ENCODE data around the gene PPFIBP1.

The PPFIBP1 gene

DNA sequence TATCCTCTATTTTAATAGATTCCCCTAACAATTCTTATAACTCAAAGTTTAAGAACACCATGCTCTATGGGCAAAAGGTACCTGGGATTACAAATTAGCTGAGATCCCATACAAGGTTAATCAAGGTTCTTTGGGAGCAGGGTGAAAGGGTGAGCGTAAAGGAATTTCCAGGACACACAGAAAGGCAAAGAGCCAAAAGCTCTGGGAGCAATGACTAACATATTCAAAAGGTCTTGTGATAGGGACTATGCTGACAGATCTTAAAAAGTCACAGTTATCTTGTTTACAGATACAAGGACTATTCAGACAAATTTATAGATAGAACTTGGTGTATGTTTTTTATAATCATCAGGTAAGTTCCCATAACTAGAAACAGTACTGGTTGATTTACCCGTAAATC lies 19.5 kb upstream of the PPFIBP1 start:
- Mint-ChIP-seq H3K27ac (no peak overlapping the region), H3K27me3 (peaks cover 62% of the 10 kb centered on the region)
- DNase-seq, result no peak

GRCh38 chr12:27505109-27505508 lies 18.9 kb upstream of the PPFIBP1 start:
- peaks cover 14% of the 10 kb centered on the region for H3K4me1 Mint-ChIP-seq (ENCODE audit: low read depth)
- no peak for DNase-seq
- peaks cover 3% of the 10 kb centered on the region for H3K9me3 Mint-ChIP-seq
- no peak overlapping the region for H3K27ac Mint-ChIP-seq
- H3K27me3 Mint-ChIP-seq, result peaks cover 60% of the 10 kb centered on the region
- H3K36me3 Mint-ChIP-seq (ENCODE audit: low read depth), result no peaks in the 10 kb centered on the region
- H3K4me3 Mint-ChIP-seq, result no peak overlapping the region

More for the DNA sequence above, 19.5 kb upstream of the PPFIBP1 start:
- Mint-ChIP-seq H3K36me3 (ENCODE audit: low read depth) (no peaks in the 10 kb centered on the region), H3K9me3 (peaks cover 3% of the 10 kb centered on the region), H3K4me1 (ENCODE audit: low read depth) (peaks cover 14% of the 10 kb centered on the region), H3K4me3 (no peak overlapping the region)

GRCh38 chr12:27505761-27506160 lies 18.2 kb upstream of the PPFIBP1 start:
- no peak for DNase-seq
- Mint-ChIP-seq H3K9me3 (peaks cover 3% of the 10 kb centered on the region), H3K27ac (no peak overlapping the region), H3K4me3 (no peak overlapping the region), H3K36me3 (ENCODE audit: low read depth) (no peaks in the 10 kb centered on the region), H3K4me1 (ENCODE audit: low read depth) (peaks cover 14% of the 10 kb centered on the region), H3K27me3 (peaks cover 56% of the 10 kb centered on the region)

DNA sequence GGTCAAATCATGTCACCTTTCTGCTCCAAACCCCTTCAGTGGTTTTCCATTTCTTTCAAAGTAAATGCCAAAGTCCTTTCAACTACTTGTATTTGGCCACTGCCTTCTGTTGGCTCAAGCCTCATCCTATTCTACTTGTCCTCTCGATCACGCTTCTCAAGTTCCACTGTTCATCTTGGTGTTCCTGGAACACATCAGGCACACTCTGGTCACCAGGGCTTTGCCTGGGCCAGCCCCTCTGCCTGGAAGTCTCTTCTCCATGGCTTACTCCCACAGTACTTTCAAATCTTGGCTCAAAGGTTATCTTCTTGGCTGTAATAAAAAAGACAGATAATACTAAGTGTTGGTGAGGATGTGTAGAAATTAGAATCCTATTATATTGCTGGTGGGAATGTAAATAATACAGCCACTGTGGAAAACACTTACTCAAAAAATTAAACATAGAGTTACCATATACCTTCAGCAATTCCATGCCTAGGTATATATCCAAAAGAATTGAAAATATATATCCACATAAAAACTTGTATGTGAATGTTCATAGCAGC lies 17.3 kb upstream of the PPFIBP1 start:
- H3K9me3 Mint-ChIP-seq, result peaks cover 3% of the 10 kb centered on the region
- peaks cover 11% of the 10 kb centered on the region for H3K4me1 Mint-ChIP-seq (ENCODE audit: low read depth)
- peaks cover 59% of the 10 kb centered on the region for H3K27me3 Mint-ChIP-seq
- DNase-seq, result no peak
- no peak overlapping the region for H3K27ac Mint-ChIP-seq
- H3K36me3 Mint-ChIP-seq (ENCODE audit: low read depth), result no peaks in the 10 kb centered on the region
- no peak overlapping the region for H3K4me3 Mint-ChIP-seq

DNA sequence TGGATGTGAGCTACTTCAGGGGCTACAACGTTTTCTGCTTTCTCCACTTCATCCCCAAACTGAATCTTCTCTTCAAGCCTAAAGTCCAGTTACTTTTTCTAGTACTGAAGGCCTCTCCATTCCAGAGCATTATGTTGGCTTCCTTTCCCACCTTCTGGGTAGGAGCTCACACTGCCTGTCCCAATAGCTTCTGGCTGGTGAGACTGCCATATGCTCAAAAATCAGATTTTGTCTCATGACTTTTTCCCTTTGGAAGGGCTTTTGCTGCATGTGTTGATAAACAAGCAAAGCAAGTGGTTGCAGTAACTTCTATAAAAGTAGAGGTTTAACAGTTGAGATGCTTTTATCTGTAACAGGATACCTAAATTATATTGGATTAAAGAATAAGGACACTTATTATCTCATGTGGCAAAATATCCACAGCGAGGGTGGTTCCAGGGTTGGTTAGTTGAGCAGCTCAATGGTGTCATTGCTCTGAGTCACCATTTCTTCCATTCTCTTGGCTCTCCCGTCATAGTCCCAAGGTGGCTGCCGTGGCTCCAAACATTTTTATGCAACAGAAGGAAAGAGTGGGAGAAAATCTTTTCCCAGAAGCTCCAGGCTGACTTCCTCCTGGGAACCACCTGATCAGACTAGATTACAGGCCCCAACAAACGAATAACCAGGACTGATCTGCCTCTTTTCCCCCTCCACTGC lies 15.1 kb upstream of the PPFIBP1 start:
- Mint-ChIP-seq H3K27me3 (peaks cover 53% of the 10 kb centered on the region), H3K27ac (no peak overlapping the region), H3K4me1 (ENCODE audit: low read depth) (no peaks in the 10 kb centered on the region), H3K4me3 (no peak overlapping the region), H3K36me3 (ENCODE audit: low read depth) (no peaks in the 10 kb centered on the region), H3K9me3 (peaks cover 3% of the 10 kb centered on the region)
- DNase-seq, result no peak

DNA sequence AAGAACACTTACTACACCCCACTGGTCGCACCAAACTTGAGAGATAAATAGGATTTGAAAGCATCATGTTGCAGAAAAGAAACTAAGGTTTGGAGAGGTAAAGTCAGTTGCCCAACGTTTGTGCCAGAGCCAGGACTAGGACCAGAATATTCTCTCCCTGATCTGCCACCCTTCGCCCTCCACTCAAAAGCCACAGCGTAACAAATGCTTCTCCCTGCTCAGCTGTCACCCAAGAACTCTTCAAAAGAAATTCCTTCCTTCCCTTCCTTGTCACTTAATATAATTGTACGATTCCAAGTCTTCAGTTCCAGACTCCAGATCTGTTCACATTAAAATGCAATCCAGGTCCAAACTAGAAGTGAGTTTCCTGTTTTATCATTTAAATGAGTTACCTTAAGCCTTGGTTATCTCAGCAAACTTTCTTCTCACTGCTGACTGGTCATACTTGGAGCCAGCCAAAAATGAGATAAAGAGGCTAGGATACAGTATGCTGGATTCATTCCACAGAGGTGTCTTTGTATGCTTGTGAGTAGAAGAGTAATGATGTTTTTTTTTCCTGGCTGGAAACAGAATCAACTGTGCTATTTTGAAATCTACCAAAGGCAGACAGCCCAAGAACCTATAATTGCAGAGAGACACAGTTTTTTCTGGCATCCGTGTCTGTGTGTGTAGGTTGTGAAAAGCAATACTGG lies 12.8 kb upstream of the PPFIBP1 start:
- Mint-ChIP-seq H3K4me3 (no peak overlapping the region), H3K27me3 (peaks cover 40% of the 10 kb centered on the region), H3K36me3 (ENCODE audit: low read depth) (no peaks in the 10 kb centered on the region), H3K4me1 (ENCODE audit: low read depth) (no peaks in the 10 kb centered on the region), H3K9me3 (peaks cover 3% of the 10 kb centered on the region), H3K27ac (no peak overlapping the region)
- DNase-seq, result no peak

DNA sequence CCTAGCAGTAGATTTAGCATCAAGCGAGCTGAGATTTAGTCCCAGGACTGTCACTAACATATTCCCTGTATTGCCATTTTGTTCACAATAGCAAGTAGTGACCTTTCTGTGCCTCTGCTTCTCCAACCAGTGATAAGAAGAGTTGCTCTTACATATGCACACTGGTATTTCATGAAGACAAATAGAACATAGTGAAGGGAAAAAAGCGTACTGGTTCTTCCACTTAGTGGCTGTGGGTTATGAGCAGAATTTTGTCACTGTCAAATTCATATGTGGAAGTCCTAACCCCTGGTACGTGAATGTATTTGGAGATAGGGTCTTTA lies 12.3 kb upstream of the PPFIBP1 start:
- peaks cover 2% of the 10 kb centered on the region for H3K9me3 Mint-ChIP-seq
- no peak overlapping the region for H3K27ac Mint-ChIP-seq
- no peak for DNase-seq
- no peak overlapping the region for H3K4me3 Mint-ChIP-seq
- no peaks in the 10 kb centered on the region for H3K36me3 Mint-ChIP-seq (ENCODE audit: low read depth)
- peaks cover 40% of the 10 kb centered on the region for H3K27me3 Mint-ChIP-seq
- H3K4me1 Mint-ChIP-seq (ENCODE audit: low read depth), result no peaks in the 10 kb centered on the region

GRCh38 chr12:27513155-27513824 lies 10.7 kb upstream of the PPFIBP1 start:
- peaks cover 40% of the 10 kb centered on the region for H3K27me3 Mint-ChIP-seq
- no peak overlapping the region for H3K4me3 Mint-ChIP-seq
- no peak overlapping the region for H3K27ac Mint-ChIP-seq
- no peak for DNase-seq
- H3K36me3 Mint-ChIP-seq (ENCODE audit: low read depth), result no peaks in the 10 kb centered on the region
- H3K4me1 Mint-ChIP-seq (ENCODE audit: low read depth), result no peaks in the 10 kb centered on the region
- no peaks in the 10 kb centered on the region for H3K9me3 Mint-ChIP-seq

DNA sequence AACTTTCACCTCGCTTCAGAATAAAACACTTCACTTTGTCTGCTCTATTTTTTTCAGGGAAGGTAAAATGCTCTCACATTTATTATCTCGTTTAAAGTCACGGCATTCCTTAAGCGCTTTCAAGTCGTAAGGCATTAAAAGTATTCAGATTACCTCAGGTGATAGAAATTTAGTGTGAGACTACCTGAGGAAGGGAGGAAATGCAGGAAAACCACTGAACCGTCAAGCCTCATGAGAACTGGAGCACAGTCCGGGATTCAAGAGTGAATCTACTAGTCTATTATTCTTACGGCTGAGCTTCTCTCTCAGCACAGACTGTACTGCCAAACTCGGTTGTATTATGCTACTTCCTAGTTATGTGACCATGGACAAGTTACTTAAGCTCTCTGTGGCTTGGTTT lies 8.3 kb upstream of the PPFIBP1 start:
- H3K36me3 Mint-ChIP-seq (ENCODE audit: low read depth), result no peaks in the 10 kb centered on the region
- H3K27ac Mint-ChIP-seq, result no peak overlapping the region
- no peak for DNase-seq
- H3K4me1 Mint-ChIP-seq (ENCODE audit: low read depth), result no peaks in the 10 kb centered on the region
- no peaks in the 10 kb centered on the region for H3K9me3 Mint-ChIP-seq
- peaks cover 37% of the 10 kb centered on the region for H3K27me3 Mint-ChIP-seq
- no peak overlapping the region for H3K4me3 Mint-ChIP-seq

GRCh38 chr12:27516625-27517024 lies 7.4 kb upstream of the PPFIBP1 start:
- Mint-ChIP-seq H3K9me3 (no peaks in the 10 kb centered on the region), H3K4me1 (ENCODE audit: low read depth) (no peaks in the 10 kb centered on the region), H3K27ac (no peak overlapping the region), H3K4me3 (no peak overlapping the region), H3K36me3 (ENCODE audit: low read depth) (no peaks in the 10 kb centered on the region), H3K27me3 (peaks cover 32% of the 10 kb centered on the region)
- no peak for DNase-seq

DNA sequence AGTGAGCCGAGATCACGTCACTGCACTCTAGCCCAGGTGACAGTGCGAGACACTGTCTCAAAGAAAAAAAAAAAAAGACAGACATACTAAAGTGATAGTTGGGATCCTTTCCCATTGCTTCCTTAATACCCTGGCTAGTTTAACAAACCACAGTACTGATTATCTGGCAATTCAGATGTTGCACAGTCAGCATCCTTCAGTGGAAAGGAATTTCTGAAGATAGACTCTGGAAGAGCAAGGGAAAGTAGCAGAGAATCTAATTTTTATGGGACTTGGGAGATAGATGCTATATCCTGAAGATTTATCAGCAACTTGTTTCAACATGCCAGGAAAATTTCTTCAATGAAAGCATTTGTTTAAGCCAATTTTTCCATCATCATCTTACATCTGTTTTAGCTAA lies 6.5 kb upstream of the PPFIBP1 start:
- no peak for DNase-seq
- peaks cover 31% of the 10 kb centered on the region for H3K27me3 Mint-ChIP-seq
- H3K36me3 Mint-ChIP-seq (ENCODE audit: low read depth), result no peaks in the 10 kb centered on the region
- no peak overlapping the region for H3K27ac Mint-ChIP-seq
- H3K4me1 Mint-ChIP-seq (ENCODE audit: low read depth), result peaks cover 2% of the 10 kb centered on the region
- no peaks in the 10 kb centered on the region for H3K9me3 Mint-ChIP-seq
- H3K4me3 Mint-ChIP-seq, result no peak overlapping the region

DNA sequence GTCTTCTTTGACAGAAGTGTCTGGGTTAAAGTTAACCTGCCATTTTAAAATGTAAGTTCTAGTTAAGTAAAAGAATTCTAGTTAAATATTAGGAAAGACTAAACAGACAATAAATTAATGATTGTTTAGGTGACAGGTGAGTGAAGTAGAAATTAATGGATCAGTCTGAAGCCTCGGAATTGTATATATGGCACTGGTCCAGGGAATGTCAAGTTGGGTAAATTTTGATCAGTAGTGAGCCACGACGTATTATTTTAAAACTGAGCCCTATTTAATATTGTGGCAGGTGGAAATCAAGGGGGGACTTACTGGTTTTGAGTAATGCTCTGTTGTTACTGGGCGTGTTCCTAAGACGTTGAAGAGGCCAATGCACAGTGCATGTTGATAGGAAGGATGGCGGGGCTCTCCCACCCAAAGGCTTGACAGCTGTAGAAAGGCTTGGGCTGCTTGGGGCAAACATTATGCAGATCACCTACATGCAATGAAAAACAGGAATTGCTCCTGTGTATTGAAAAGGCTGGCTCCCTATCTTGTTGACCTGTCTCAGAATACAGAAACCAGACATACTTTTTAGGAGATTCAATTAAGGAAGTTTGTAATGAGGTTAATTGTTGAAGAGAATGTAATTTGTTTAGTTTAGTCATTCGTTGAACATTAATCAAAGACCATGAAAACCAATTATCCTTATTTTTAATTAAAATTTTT lies 5.9 kb upstream of the PPFIBP1 start:
- no peak overlapping the region for H3K4me3 Mint-ChIP-seq
- H3K36me3 Mint-ChIP-seq (ENCODE audit: low read depth), result no peaks in the 10 kb centered on the region
- peaks cover 31% of the 10 kb centered on the region for H3K27me3 Mint-ChIP-seq
- no peak for DNase-seq
- peaks cover 4% of the 10 kb centered on the region for H3K4me1 Mint-ChIP-seq (ENCODE audit: low read depth)
- no peaks in the 10 kb centered on the region for H3K9me3 Mint-ChIP-seq
- H3K27ac Mint-ChIP-seq, result no peak overlapping the region

DNA sequence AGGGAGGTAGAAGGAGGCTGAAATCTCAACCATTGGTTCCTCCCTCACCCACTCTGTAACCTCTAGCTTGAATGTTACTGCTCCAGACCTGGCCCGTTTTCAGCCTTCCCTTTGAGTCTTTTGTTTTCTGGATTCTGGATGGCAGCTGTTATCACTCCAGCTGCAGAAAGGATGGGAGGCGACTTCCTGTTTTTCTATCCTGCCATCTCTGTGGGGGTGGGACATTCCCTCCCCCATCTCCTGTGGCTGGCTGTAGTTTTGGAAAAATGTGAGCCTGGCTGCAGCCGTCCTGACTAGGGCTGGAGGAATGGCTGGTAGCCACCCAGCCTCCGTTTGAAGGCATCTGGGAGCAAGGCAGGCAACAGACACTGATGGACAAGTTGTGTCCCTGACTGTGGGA lies 2.9 kb upstream of the PPFIBP1 start:
- Mint-ChIP-seq H3K27me3 (peaks cover 35% of the 10 kb centered on the region), H3K36me3 (ENCODE audit: low read depth) (peaks cover 8% of the 10 kb centered on the region), H3K27ac (no peak overlapping the region), H3K4me1 (ENCODE audit: low read depth) (peaks cover 26% of the 10 kb centered on the region), H3K9me3 (no peaks in the 10 kb centered on the region), H3K4me3 (no peak overlapping the region)
- no peak for DNase-seq

DNA sequence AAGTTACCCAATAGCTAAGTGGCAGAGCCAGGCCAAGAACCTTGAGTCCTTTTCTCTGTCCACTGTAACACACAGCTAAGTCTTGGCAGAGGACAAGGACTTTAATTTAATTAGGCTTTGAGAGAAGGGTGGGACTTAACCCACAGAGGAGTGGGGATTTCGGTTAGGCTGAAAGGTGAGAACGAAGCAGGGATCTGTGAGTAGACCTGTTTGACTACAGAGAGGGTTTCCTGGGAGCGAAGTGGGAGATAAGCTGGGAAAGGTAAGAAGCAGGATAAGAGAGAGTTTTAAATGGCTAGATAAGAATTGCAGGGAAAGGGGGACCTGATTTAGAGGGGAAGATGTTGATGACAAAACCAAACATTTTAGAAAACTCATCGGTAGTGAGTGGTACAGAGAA lies 2.0 kb upstream of the PPFIBP1 start:
- no peak overlapping the region for H3K4me3 Mint-ChIP-seq
- H3K4me1 Mint-ChIP-seq (ENCODE audit: low read depth), result peaks cover 26% of the 10 kb centered on the region
- no peak overlapping the region for H3K27ac Mint-ChIP-seq
- DNase-seq, result no peak
- H3K36me3 Mint-ChIP-seq (ENCODE audit: low read depth), result peaks cover 8% of the 10 kb centered on the region
- H3K27me3 Mint-ChIP-seq, result peaks cover 28% of the 10 kb centered on the region
- H3K9me3 Mint-ChIP-seq, result no peaks in the 10 kb centered on the region
